ENCODE measurements around the gene MT1M. TPM values are rescaled to one million over a fixed set of nuclear protein-coding genes. Genes with fewer than 3 reads are reported as not detected.
A peak's percentile ranks its signal among the peaks of the same experiment; 100 is the strongest.

MT1M gene
- total RNA-seq, 2 experiments from 2014 or later = not detected

- intact Hi-C loops (cut with micrococcal nuclease; ENCODE audit: unreplicated experiment) = no loop called here
- H3K9me2 ChIP-seq (ENCODE audit: insufficient read depth, low read length) = no peaks in the 10 kb centered on the region
- H3K4me2 ChIP-seq (ENCODE audit: low read length) = no peak overlapping the region
- no peak overlapping the region for H3K4me3 ChIP-seq (ENCODE audit: low read depth, low read length, poor library complexity, severe bottlenecking)
- 0 out of 2 replicates have a peak, but pooled peaks cover 7% of the 10 kb centered on the region for H3K9me3 ChIP-seq (ENCODE audit: low read length)
- ChIA-PET POLR2A (no interaction called here), CTCF (ENCODE audit: unreplicated experiment) (no interaction called here)
- H2AFZ ChIP-seq (ENCODE audit: low read length) = no peak overlapping the region
- no peaks in the 10 kb centered on the region for H4K20me1 ChIP-seq (ENCODE audit: insufficient read depth, low read length)
- no peaks in the 10 kb centered on the region for H3K79me2 ChIP-seq (ENCODE audit: insufficient read depth, low read depth, low read length)
- TF ChIP-seq CTCF (conservative IDR thresholded peaks at IDR 0.05; ENCODE audit: low read length) = no peak
- TF ChIP-seq EZH2phosphoT487 (IDR thresholded peaks at IDR 0.05; ENCODE audit: borderline replicate concordance, low read depth, low read length) = no peak
- H3K27ac ChIP-seq (ENCODE audit: low read depth, low read length, poor library complexity, severe bottlenecking) = no peak overlapping the region
- no peak for DNase-seq (ENCODE audit: low spot score)
- no peaks in the 10 kb centered on the region for H3K36me3 ChIP-seq (ENCODE audit: insufficient read depth, low read length)
- no TSS peak for BruUV-seq (replicated peaks)
- peaks cover 19% of the 10 kb centered on the region for H3K4me1 ChIP-seq (ENCODE audit: insufficient read depth, low read length, poor library complexity, severe bottlenecking)
These were observed 38.2 kb upstream of the MT1M start for GRCh38 chr16:56594292-56594619.

- peak; percentile 82 for TF ChIP-seq CTCF (conservative IDR thresholded peaks at IDR 0.05; ENCODE audit: low read length)
- TF ChIP-seq EZH2phosphoT487 (IDR thresholded peaks at IDR 0.05; ENCODE audit: borderline replicate concordance, low read depth, low read length) = no peak
- Histone ChIP-seq H4K20me1 (ENCODE audit: insufficient read depth, low read length) (no peaks in the 10 kb centered on the region), H3K4me3 (ENCODE audit: low read depth, low read length, poor library complexity, severe bottlenecking) (no peak overlapping the region), H3K27ac (ENCODE audit: low read depth, low read length, poor library complexity, severe bottlenecking) (no peak overlapping the region), H3K4me1 (ENCODE audit: insufficient read depth, low read length, poor library complexity, severe bottlenecking) (peaks cover 11% of the 10 kb centered on the region), H2AFZ (ENCODE audit: low read length) (no peak overlapping the region), H3K9me3 (ENCODE audit: low read length) (0 out of 2 replicates have a peak, but pooled peaks cover 7% of the 10 kb centered on the region), H3K4me2 (ENCODE audit: low read length) (no peak overlapping the region), H3K79me2 (ENCODE audit: insufficient read depth, low read depth, low read length) (no peaks in the 10 kb centered on the region), H3K9me2 (ENCODE audit: insufficient read depth, low read length) (no peaks in the 10 kb centered on the region), H3K36me3 (ENCODE audit: insufficient read depth, low read length) (no peaks in the 10 kb centered on the region)
- BruUV-seq (replicated peaks) = no TSS peak
- intact Hi-C loops (cut with micrococcal nuclease; ENCODE audit: unreplicated experiment) = loop anchor here (1.0 kb wide), 2 partner anchors 23 to 86 kb away; no protein-coding TSS in a partner anchor
- CTCF ChIA-PET (ENCODE audit: unreplicated experiment) = interaction anchor here (1.1 to 1.4 kb wide), 2 partner anchors 101 to 218 kb away, joined by 3 to 5 read pairs; no protein-coding TSS in a partner anchor
- peak; percentile 58 for DNase-seq (ENCODE audit: low spot score)
- POLR2A ChIA-PET = interaction anchor here (0.7 kb wide), 1 partner anchor 9 kb away, joined by 4 read pairs; no protein-coding TSS in a partner anchor
These were observed 32.0 kb upstream of the MT1M start for GRCh38 chr16:56600398-56600999.

GRCh38 chr16:56601325-56601724, 31.1 kb upstream of the MT1M start:
- Histone ChIP-seq H3K9me3 (ENCODE audit: low read length) (0 out of 2 replicates have a peak, but pooled peaks cover 7% of the 10 kb centered on the region), H3K4me2 (ENCODE audit: low read length) (no peak overlapping the region), H3K36me3 (ENCODE audit: insufficient read depth, low read length) (no peaks in the 10 kb centered on the region), H2AFZ (ENCODE audit: low read length) (no peak overlapping the region), H3K9me2 (ENCODE audit: insufficient read depth, low read length) (no peaks in the 10 kb centered on the region), H3K4me3 (ENCODE audit: low read depth, low read length, poor library complexity, severe bottlenecking) (no peak overlapping the region), H3K27ac (ENCODE audit: low read depth, low read length, poor library complexity, severe bottlenecking) (no peak overlapping the region), H4K20me1 (ENCODE audit: insufficient read depth, low read length) (no peaks in the 10 kb centered on the region), H3K79me2 (ENCODE audit: insufficient read depth, low read depth, low read length) (no peaks in the 10 kb centered on the region), H3K4me1 (ENCODE audit: insufficient read depth, low read length, poor library complexity, severe bottlenecking) (peaks cover 18% of the 10 kb centered on the region)
- no peak for DNase-seq (ENCODE audit: low spot score)
- POLR2A ChIA-PET = no interaction called here
- BruUV-seq (replicated peaks) = no TSS peak
- intact Hi-C loops (cut with micrococcal nuclease; ENCODE audit: unreplicated experiment) = no loop called here
- TF ChIP-seq CTCF (conservative IDR thresholded peaks at IDR 0.05; ENCODE audit: low read length) (no peak), EZH2phosphoT487 (IDR thresholded peaks at IDR 0.05; ENCODE audit: borderline replicate concordance, low read depth, low read length) (no peak)
- CTCF ChIA-PET (ENCODE audit: unreplicated experiment) = interaction anchor here (1.1 to 1.4 kb wide), 2 partner anchors 101 to 218 kb away, joined by 3 to 5 read pairs; no protein-coding TSS in a partner anchor

Data from OCI-LY7 (cell line).